Stimulated activated CD8-positive, alpha-beta memory T cell treated with anti-CD3 and anti-CD28 coated beads, Interleukin-2, amount 100 ng/mL, for 48 hours (primary cell): ENCODE results near the gene CHN1.

Source experiments
- DNase-seq, 2 donors: peaks; one replicate each; pipeline ENCODE4 v3.0.0-alpha.2; 2020; ENCODE audit warnings: low read depth in 2 of 2

Gene CHN1

GRCh38 chr2:175010848-175011254, 5.7 kb upstream of the CHN1 start:
- DNase-seq: no peak

DNA sequence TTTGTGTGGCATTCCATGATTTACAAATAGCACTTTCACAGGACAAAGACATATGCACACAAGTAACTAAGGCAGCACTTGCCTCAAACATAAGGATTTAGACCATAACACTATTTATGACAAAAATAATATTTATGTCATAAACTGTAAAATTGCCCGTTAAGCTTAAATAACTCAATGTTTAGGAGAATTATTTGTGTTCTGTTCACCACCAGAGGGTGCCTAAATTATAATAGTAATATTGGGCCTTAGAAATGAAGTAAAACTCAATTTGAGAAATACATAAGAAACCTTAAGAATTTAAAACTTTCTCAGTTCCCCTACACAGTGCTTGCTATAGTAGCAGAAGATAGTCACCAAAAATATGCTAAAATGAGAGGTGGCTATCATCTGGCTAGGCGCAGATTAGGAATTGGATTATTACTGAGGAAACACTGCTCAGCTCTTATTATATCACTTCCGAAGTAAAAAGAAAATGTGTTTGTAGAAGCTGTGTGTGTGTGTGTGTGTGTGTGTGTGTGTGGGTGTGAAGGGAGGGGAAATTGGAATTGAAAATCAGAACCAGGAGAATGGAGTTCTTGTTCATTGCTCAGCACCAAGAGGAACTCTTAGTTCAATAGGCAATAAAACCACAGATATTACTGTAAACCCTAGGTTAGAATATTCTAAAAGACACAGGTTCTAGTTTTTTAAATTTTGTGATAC, 4.9 kb upstream of the CHN1 start:
- DNase-seq: no peak

DNA sequence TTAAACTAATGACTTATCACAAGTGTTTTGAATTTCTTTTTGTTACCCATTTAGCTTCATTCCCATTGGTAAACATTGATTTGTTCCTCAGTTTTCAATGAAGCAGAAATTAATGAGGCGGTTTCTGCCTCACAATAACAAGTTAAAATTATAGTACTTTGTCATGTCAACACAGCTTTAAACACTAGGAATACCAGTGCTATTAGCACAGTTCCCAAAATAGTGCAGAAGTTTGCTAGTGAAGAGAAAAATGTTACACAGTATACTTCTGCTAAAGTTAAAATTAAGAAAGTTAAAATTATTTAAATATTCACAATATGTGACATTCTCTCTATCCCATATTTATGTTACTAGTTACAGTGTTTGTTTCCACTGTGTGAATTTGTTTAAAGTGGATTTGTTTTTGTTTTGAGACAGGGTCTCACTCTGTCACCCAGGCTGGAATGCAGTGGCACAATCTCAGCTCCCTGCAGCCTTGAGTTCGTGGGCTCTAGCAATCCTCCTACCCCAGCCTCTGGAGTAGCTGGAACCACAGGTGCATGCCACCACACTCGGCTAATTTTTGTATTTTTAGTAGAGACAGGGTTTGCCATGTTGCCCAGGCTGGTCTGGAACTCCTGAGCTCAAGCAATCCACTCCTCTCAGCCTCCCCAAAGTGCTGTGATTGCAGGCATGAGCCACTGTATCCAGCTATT, 3.8 kb upstream of the CHN1 start:
- no peak for DNase-seq

DNA sequence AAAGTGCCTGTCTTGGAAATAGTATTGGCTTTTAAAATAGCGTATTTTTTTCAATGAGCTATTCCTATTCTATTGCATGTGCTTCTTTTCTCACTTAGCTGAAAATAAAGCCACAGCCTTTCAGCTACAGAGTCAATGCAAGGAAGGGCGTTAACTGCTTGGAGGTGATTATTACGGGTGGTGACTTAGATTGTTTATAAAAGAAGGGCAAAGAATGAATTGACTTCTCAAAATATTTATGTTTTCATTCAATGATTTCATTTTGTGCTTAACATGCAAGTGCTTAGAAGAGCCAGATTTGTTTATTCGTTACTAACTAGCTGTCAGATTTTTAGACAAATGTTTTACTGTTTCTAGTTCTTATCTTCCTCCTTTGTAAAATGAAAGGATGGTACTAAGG, 2.8 kb upstream of the CHN1 start:
- no peak for DNase-seq

- DNase-seq: no peak
Measured at GRCh38 chr2:175007510-175007909, 2.3 kb upstream of the CHN1 start.

DNA sequence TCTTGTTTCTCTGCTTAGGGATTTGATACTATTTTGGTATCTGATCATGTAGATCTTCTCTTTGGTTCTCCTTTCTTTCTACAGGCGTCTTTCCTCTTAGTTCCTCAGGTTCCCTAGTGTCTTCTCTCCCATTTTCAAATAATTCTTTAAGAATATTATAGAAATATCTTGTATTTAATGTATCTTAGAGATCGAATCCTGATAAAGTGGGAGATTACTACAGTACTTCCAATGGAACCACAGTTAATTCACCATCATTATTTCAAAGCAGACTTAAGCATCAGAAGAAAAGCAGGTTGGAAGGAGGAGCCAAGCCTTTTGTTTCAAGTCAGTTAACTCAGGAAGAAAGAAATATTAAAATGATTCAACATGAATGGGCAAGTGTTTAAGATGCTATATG, 1.1 kb upstream of the CHN1 start:
- DNase-seq: no peak

DNA sequence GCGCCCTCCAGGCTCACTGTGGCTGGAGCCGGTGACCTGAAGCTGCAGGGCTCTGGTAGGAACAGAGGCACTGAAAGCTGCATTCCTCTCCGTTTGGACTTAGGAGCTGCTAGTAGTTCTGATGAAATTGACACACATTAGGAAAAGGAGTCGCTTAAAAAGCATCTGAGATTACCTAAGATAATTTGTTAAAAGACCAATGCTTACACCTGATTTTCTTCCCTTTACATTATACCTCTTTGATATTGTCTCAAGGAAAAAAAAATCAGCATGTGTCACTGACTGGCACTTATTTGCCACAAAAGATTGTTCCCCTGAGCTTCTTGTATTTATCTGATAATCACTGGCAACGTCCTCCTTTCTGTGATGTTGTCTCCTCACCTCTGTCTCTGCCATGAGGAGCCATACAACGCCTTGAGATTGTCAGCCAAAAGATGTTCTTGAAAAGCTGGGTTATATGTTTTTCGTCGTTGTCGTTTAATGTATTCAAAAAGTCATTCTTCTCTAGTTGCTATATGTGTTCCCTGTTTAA, 618 bp upstream of the CHN1 start:
- DNase-seq: no peak

GRCh38 chr2:175004730-175004979, 526 bp downstream of the CHN1 start:
- DNase-seq: no peak

DNA sequence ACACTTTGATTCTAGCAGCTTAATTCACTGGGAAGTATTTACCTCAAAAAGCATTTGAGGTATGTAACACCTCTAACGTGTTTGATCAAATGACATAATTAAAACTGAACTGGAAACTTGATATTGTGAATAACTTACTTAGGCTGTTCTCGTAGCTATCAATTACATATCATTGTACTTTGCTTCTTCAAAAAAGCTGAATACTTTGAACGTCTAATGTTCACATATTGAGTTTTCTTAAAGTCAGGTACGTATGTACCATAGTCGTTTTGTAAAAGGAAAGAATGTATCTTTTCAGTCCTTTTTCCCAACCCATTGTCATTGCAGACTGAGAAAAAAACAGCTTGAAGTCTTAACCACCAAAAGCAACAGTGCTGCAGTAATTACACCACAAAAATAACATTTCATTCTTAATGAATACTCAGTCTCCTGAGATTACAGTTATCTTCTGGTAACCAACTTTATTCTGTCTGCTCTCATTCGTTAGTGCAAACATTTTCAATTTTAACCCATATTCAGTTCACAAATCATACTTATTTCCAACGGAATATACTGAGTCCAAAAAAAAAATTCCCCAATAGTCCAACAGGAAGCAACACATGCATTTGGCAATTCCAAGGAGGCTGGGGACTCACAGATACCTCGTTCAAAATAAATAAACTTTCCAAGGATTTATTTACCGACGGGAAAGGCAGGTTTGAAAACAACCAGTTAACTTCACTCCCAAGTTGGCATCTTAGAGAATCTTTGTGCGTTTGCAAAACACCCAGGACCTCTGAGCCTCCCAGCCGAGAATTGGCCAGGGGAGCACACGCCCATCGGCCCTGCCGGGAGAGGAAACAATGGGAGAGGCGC, 1.1 kb downstream of the CHN1 start:
- no peak for DNase-seq

GRCh38 chr2:175002547-175003274, 2.5 kb downstream of the CHN1 start:
- no peak for DNase-seq

DNA sequence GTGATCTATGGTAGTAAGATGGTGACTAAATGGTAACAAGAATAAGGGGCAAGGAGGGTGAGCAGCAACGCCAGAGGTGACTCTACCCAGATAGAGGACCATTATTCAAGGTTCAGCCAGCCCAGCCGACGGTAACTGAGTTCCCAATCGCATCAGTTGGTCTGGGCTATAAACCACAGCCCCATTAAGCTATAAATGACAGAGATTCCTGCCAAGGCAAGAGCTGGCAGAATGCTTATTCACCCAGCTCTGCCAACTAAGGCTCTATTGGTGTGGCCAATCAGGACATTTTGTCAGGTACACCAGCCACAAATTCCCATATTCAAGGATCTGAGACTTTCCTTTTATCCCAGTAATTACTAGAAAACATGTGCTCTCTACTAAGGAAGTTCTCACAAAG, 3.6 kb downstream of the CHN1 start:
- no peak for DNase-seq

DNA sequence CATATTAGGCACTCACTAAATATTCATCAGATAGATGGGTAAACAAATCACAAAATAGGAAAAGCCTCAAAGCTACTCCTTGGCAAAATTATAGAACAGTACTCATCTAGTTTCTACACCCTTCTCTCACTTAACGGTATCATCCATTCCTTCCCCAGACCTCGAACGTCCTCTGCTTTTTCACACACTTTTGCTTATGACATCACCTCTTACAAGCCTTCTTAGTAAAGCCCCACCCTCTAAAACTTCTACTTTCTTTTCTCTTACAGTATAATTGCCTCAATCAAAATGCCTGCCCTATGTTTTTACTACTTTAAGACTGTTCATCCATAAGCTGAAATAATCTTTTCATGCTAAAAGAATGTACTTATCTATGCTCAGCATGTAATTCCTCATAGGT, 8.1 kb downstream of the CHN1 start:
- DNase-seq: no peak

DNA sequence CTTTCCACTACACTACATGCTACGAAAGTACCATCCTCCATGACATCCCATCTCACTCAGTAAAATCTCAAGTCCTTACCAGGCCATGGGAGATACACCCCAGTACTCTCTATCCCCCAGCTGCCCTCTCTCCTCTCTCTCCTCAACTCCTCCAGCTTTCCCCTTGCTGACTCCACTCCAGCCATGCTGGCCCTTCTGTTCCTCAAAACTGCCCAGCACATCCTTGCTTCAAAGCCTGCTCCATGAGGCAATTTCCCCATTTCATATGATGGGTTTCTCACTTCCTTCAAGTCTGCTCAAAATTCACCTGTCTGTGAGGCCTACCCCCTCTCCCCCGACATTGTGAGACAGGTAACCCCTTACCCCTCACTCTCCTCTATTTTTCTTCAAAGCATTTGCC, 8.6 kb downstream of the CHN1 start:
- DNase-seq: no peak

- DNase-seq: no peak
Measured at GRCh38 chr2:174994381-174994780, 10.8 kb downstream of the CHN1 start.

DNA sequence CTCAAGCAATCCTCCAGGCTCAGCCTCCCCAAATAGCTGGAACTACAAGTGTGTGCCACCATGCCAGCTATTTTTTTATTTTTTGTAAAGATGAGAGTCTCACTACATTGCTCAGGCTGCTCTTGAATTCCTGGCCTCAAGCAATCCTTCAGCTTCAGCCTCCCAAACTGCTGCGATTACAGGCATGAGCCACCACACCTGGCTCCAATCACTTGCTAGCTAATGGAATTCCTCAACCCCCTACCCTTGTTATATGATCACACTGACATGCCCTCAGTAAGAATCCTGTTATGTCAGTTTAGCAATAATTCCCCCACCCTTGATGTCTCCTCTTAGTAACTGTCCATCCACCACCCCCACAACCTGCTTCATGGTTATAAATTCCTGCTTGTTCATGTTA, 12.3 kb downstream of the CHN1 start:
- DNase-seq: no peak

DNA sequence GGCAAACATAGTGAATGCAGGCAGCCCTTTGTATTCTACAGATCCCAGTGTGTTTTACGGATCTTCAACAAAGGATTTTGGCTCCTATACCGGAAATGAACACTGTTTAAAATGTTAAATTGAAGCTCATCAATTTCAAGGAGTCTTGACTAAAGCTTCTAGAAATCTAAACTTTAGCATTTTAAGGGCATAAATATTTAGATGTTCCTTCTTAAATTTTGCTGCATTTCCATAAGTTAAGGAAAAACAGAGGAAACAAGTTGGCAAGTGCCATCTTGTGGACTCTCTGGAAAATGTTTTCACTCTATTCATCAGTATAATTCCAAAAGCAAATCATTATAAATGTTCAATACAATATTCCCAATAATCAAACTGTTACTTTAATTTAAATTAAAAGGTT, 19.6 kb downstream of the CHN1 start:
- no peak for DNase-seq

DNA sequence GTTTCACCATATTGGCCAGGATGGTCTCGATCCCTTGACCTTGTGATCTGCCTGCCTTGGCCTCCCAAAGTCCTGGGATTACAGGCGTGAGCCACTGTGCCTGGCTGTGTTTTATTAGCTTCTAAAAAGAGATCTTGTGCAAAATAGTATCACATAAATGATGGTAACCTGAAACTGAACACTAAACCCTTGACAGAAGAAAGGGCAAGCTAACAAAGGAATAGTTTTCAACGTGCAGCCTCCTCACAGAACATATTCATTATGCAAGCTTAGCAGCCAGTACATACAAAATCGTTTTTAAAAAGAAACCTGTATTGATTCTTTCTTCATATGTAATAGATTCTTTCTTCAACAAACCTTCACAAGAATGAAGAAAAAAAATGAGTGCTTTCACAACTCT, 20.6 kb downstream of the CHN1 start:
- DNase-seq: no peak

DNA sequence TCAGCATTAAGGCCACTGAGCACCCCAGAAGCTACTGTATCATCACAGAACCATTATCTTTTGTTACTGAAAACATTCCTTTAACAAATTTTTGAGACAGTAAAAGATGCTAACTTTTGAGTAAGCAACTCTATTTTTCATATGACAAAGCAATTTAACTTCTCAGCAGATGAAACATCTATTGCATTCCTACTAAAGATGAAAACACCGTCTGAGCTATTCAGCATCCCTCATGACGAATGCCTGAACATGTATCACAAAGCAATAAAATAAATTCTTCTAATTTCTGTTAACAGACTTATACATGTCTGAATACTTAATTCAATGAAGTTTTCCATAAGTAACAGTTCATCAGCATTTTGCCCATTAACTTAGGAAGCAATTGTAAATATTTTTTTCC, 23.9 kb downstream of the CHN1 start:
- no peak for DNase-seq

GRCh38 chr2:174979996-174980395, 25.2 kb downstream of the CHN1 start:
- DNase-seq: no peak

DNA sequence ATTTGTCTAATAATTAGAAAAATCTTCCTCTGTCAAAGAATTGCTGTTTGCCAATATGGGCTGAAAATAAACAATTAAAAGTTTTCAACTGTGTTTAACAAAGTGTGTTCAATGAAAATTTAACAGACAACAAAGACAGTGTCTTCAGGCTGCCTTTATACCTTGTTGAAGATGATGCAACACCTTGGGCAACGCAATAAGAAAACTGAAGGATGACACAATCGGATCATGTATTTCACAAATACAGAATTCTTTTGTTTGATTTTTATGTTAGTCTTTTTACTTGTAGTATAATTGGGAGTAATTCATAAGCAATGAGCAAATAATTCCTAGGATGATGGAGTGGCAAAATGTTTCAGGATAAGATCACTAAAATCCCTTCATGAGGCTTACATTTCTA, 27.8 kb downstream of the CHN1 start:
- DNase-seq: no peak

DNA sequence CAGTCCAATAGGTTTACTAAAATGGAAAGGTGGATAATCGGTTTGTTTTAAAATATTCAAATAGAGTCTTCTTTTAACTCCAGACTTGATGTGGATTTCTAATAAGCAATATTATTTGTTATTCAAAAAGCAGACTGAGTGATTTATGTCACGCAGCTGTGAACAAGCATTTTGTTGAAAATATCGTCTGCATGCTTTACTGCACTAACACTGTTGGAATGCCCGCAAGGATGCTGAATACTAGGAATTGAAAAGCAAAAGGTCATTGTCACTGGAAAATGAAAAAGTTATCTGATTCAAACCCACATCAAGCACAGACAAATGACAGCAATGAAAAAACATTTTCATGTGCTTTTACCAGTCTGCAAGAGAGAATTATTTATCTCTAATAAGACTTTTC, 31.1 kb downstream of the CHN1 start:
- no peak for DNase-seq

DNA sequence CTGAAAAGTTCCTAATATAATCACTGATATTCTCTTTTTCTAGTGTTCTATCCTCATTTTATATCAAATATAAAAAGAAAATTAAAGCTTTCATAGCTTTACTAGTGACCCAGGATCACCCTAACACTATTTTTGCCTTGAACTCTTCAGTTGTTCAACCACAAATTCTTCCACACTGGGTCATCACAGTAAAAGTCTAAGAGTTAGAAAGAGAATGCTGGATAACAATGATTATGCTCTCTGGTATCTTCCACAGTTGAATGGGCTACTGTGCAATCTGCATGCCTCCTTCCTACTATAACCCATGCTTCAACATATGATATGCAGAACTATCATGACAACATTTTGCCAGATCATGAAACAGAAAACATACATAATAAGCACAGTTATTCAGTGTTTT, 32.3 kb downstream of the CHN1 start:
- DNase-seq: no peak
